ENCODE data around the gene VWA5A. TPM values are rescaled to one million over a fixed set of nuclear protein-coding genes. Genes with fewer than 3 reads are reported as not detected.
A peak's percentile ranks its signal among the peaks of the same experiment; 100 is the strongest.

The VWA5A gene
- total RNA-seq, 2 donors from 2014 or later: 23.3 to 28.9 TPM

DNA sequence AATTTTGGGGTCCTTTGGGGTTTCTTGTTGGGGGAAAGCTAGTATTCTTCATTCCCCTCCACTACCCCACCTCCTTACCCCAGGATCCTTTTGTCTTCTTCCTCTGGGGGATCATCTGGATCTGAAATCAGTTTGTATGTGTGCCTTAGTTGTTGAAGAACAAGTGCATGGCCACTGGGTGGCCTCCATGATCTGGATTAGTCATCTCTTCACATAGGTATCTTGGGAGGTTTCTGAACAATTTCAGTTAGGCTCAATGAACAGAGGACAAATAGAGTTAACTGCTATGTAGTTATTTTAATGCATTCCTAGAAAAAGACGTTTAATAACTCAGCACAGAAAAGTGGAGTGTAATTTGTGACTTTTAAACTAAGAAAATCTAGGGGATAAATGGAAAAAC lies 7.1 kb upstream of the VWA5A start:
- Histone ChIP-seq H3K9me3 (no peaks in the 10 kb centered on the region), H3K4me1 (replicated peaks) (no peaks in the 10 kb centered on the region), H3K36me3 (no peaks in the 10 kb centered on the region), H3K4me3 (no peak overlapping the region), H3K27me3 (replicated peaks; ENCODE audit: insufficient read depth) (no peaks in the 10 kb centered on the region), H3K27ac (no peak overlapping the region)
- WGBS: 4% methylated on average over 1 of the region's 1 CpG
- no peak for TF ChIP-seq CTCF (IDR thresholded peaks at IDR 0.05)
- no peak for TF ChIP-seq POLR2AphosphoS5 (IDR thresholded peaks at IDR 0.05)
- TF ChIP-seq POLR2A (IDR thresholded peaks at IDR 0.05): no peak
- no peak for DNase-seq (ENCODE audit: low spot score)
- intact Hi-C loops (cut with DNase I): no loop called here

DNA sequence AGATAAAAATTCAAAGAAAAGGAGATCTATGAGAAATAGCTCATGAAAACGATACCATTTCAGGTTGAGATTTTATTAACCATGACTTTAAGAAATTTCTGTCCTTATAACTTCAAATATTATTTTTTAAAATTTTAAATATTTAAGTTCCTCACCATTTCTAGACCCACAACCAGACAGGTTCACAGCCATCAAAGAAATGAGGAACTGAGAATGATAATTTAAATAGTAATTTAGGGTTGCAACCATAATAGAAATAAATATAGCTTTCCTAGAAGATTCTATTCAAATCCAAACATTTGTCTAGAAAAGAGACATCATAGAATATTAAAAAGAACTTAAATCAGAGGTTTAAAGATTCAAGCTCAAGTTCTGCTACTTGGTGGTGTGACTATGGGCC lies 5.9 kb upstream of the VWA5A start:
- Histone ChIP-seq H3K9me3 (no peaks in the 10 kb centered on the region), H3K36me3 (no peaks in the 10 kb centered on the region), H3K4me1 (replicated peaks) (no peaks in the 10 kb centered on the region), H3K27ac (no peak overlapping the region), H3K27me3 (replicated peaks; ENCODE audit: insufficient read depth) (no peaks in the 10 kb centered on the region), H3K4me3 (no peak overlapping the region)
- WGBS: 68% methylated on average over 1 of the region's 1 CpG
- no peak for TF ChIP-seq POLR2AphosphoS5 (IDR thresholded peaks at IDR 0.05)
- TF ChIP-seq CTCF (IDR thresholded peaks at IDR 0.05): no peak
- TF ChIP-seq POLR2A (IDR thresholded peaks at IDR 0.05): no peak
- intact Hi-C loops (cut with DNase I): no loop called here
- no peak for DNase-seq (ENCODE audit: low spot score)

DNA sequence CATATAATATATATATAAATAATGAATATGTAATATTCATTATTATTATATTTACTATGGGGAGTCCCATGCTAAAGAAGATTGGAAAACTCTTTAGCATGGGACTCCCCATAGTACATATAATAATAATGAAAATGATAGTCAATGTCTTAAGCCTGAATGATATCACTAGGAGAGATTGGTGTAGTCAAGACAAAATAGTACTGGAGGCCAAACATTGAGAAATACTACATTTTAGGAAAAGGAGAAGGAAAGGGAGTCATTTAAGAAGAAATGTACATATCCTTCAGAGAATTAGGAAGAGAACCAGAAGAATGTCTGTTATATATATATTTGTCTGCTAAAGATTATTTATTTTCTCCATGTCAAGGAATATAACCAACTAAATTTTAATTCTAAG lies 5.0 kb upstream of the VWA5A start:
- intact Hi-C loops (cut with DNase I): no loop called here
- Histone ChIP-seq H3K36me3 (no peaks in the 10 kb centered on the region), H3K27me3 (replicated peaks; ENCODE audit: insufficient read depth) (no peaks in the 10 kb centered on the region), H3K4me3 (no peak overlapping the region), H3K9me3 (no peaks in the 10 kb centered on the region), H3K27ac (no peak overlapping the region), H3K4me1 (replicated peaks) (no peaks in the 10 kb centered on the region)
- TF ChIP-seq CTCF (IDR thresholded peaks at IDR 0.05) (no peak), POLR2A (IDR thresholded peaks at IDR 0.05) (no peak), POLR2AphosphoS5 (IDR thresholded peaks at IDR 0.05) (no peak)
- DNase-seq (ENCODE audit: low spot score): no peak

GRCh38 chr11:124113890-124114289 lies 1.4 kb upstream of the VWA5A start:
- Histone ChIP-seq H3K27ac (no peak overlapping the region), H3K9me3 (no peaks in the 10 kb centered on the region), H3K27me3 (replicated peaks; ENCODE audit: insufficient read depth) (no peaks in the 10 kb centered on the region), H3K36me3 (no peaks in the 10 kb centered on the region), H3K4me3 (no peak overlapping the region), H3K4me1 (replicated peaks) (no peaks in the 10 kb centered on the region)
- 75% methylated on average over 4 of the region's 4 CpGs for WGBS
- no peak for DNase-seq (ENCODE audit: low spot score)
- intact Hi-C loops (cut with DNase I): no loop called here
- TF ChIP-seq CTCF (IDR thresholded peaks at IDR 0.05): no peak
- TF ChIP-seq POLR2A (IDR thresholded peaks at IDR 0.05): no peak
- TF ChIP-seq POLR2AphosphoS5 (IDR thresholded peaks at IDR 0.05): no peak

GRCh38 chr11:124115782-124116616 lies 749 bp downstream of the VWA5A start:
- H3K4me3 ChIP-seq: peak overlapping the region; percentile 44 to 46
- H3K27me3 ChIP-seq (replicated peaks; ENCODE audit: insufficient read depth): no peaks in the 10 kb centered on the region
- no peaks in the 10 kb centered on the region for H3K9me3 ChIP-seq
- DNase-seq (ENCODE audit: low spot score): no peak
- H3K27ac ChIP-seq: peak overlapping the region; percentile 32 to 53
- intact Hi-C loops (cut with DNase I): no loop called here
- TF ChIP-seq CTCF (IDR thresholded peaks at IDR 0.05): no peak
- H3K4me1 ChIP-seq (replicated peaks): no peaks in the 10 kb centered on the region
- H3K36me3 ChIP-seq: no peaks in the 10 kb centered on the region
- 26% methylated on average over 12 of the region's 12 CpGs for WGBS
